ENCODE results near the gene AOC2.
A peak's percentile ranks its signal among the peaks of the same experiment; 100 is the strongest.

DNA sequence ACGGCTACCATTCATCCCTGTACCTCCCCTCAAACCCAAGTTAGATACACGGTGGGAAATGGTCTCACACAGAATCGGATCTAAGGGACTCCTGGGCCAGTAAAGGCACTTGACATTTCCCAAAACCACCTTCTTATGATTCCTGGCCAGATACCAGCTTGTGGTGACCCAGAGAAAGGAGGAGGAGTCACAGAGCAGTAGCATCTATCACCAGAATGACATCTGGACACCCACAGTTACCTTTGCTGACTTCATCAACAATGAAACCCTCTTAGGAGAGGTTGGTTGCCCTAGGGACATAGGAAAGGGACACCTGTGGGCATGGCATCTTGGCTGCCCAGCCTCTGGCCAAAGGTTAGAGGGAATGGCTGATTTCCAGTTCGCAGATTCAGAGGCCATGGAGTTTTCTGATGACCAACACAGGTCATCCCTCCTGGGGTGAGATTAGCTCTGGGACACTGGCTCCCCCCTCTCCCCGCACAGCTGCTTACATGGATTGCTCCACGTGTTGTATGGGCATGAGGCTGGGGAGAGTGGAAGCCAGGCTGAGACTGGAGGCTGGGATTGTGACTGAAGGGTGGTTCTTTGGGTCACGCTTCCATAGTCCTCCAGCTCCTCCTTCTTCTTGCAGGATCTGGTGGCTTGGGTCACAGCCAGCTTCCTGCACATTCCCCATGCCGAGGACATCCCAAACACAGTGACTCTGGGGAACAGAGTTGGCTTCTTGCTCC is 5.2 kb downstream of the AOC2 start:
- TF ChIP-seq REST (IDR thresholded peaks at IDR 0.05; ENCODE audit: low read depth) (no peak), TEAD4 (IDR thresholded peaks at IDR 0.05) (no peak), TCF12 (IDR thresholded peaks at IDR 0.05; ENCODE audit: low read depth) (no peak), YY1 (IDR thresholded peaks at IDR 0.05; ENCODE audit: low read depth) (no peak), EP300 (IDR thresholded peaks at IDR 0.05; ENCODE audit: borderline replicate concordance) (no peak), CREB1 (IDR thresholded peaks at IDR 0.05; ENCODE audit: low read depth) (no peak), CEBPB (IDR thresholded peaks at IDR 0.05) (no peak), ZBTB7A (IDR thresholded peaks at IDR 0.05; ENCODE audit: low read depth) (no peak), FOXM1 (IDR thresholded peaks at IDR 0.05; ENCODE audit: borderline replicate concordance, low read depth) (no peak), NFIC (IDR thresholded peaks at IDR 0.05) (0 out of 2 replicates have a peak, but pooled peaks have one; percentile 14), RAD21 (IDR thresholded peaks at IDR 0.05; ENCODE audit: low read depth) (no peak), EGR1 (IDR thresholded peaks at IDR 0.05) (no peak)
- TF ChIP-seq, protein P1, sequence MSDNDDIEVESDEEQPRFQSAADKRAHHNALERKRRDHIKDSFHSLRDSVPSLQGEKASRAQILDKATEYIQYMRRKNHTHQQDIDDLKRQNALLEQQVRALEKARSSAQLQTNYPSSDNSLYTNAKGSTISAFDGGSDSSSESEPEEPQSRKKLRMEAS (IDR thresholded peaks at IDR 0.05): peak; percentile 58; the same call in 1 of the 2 replicates
